HG02588 (cell line): Measurements from ENCODE around the gene PGAP1.

Source experiments
- ATAC-seq: cut with Tn5 transposase; IDR thresholded peaks from one replicate; pipeline ENCODE4 v1.9.1; 2021; ENCODE audit warnings: mild to moderate bottlenecking, moderate library complexity; ENCODE audit not compliant: unreplicated experiment

PGAP1 gene, protein sequence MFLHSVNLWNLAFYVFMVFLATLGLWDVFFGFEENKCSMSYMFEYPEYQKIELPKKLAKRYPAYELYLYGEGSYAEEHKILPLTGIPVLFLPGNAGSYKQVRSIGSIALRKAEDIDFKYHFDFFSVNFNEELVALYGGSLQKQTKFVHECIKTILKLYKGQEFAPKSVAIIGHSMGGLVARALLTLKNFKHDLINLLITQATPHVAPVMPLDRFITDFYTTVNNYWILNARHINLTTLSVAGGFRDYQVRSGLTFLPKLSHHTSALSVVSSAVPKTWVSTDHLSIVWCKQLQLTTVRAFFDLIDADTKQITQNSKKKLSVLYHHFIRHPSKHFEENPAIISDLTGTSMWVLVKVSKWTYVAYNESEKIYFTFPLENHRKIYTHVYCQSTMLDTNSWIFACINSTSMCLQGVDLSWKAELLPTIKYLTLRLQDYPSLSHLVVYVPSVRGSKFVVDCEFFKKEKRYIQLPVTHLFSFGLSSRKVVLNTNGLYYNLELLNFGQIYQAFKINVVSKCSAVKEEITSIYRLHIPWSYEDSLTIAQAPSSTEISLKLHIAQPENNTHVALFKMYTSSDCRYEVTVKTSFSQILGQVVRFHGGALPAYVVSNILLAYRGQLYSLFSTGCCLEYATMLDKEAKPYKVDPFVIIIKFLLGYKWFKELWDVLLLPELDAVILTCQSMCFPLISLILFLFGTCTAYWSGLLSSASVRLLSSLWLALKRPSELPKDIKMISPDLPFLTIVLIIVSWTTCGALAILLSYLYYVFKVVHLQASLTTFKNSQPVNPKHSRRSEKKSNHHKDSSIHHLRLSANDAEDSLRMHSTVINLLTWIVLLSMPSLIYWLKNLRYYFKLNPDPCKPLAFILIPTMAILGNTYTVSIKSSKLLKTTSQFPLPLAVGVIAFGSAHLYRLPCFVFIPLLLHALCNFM

DNA sequence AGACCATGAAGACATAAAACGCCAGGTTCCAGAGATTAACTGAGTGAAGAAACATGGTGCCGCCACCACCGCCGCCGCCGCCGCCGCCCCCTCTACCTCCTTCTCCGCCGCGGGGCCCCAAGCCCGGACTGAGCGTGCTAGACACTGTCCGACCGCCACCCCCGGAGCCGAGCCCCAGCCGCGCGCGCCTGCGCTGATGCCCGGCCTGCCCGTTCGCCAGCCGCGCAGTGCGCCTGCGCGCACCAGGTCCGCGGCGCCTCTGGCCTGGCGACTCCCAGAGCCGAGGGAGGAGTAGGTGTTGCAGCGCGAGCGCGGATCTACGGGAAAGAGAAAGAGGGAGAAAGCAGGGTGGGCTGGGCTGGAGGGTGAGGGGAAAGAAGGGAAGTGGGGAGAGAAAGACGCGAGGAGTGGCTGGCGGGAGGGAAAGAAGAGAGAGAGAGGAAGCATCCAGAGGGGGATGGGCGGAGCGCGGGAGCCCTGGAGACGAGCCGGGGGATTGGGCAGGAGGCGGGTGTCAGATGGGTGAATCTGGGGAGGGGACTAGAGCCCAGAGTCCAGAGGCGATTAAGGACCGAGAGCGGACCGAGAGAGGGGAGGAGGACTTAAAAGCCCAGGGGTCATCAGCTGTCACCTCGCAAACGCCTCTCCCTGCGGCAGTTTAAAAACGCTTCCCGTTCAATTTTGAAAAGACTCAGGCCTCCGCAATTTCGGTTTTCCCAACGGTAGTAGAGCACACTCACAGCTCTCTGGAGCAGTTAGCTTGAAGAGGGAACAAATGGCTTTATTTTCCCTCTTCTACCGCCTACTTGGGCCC is at the start of gene PGAP1:
Gene PGAP1 (minus strand): TSS at position 146 of the 814 bp plus-strand sequence. CDS start 91 bp downstream, at position 55.
- ATAC-seq: peak; percentile 88

DNA sequence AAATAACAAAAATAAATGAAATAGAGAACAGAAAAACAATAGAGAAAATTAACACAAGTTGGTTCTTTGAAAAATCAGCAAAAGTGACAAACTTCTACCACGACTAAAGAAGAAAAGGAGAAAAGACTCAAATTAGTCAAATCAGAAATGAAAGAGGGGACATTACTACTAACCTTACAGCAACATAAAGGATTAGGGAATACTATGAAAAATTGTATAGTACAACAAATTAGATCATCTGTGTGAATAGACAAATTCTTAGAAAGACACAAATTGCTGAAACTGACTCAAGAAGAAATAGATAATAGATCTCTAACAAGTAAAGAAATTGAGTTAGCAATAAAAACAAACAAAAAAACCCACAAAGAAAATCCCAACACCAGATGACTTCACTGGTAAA is 48.5 kb upstream of the PGAP1 start:
- no peak for ATAC-seq

DNA sequence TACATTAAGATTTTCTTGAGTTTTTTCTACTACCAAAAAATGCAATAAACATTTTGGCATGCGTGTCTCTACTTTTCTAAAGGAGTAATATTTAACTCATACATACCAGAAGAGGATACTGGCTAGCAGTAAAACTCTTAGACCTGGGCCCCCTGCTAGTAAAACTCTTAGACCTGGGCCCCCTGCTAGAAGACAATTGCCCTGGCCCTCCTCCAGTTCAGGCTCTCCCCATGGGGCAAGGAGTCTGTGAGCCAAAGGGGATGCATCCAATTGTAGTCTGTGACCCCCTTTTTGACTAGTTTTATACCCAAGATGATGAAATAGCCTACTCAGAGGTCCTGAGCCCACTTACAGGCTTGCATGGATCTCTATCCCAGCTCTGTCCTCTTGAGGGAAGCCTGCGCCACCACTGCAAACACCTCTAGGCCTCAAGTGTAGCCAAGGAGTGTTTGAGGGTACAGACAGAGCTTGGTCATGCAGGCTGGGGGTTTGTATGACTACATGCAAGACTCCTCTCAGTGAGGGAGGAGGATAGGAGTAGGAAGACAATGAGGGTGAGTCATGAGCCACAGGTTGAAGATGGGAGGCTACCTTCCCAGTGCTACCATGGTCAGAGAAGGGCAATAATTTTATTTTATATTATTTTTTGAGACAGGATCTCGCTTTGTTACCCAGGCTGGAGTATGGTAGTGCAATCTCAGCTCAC is 45.2 kb upstream of the PGAP1 start:
- no peak for ATAC-seq

DNA sequence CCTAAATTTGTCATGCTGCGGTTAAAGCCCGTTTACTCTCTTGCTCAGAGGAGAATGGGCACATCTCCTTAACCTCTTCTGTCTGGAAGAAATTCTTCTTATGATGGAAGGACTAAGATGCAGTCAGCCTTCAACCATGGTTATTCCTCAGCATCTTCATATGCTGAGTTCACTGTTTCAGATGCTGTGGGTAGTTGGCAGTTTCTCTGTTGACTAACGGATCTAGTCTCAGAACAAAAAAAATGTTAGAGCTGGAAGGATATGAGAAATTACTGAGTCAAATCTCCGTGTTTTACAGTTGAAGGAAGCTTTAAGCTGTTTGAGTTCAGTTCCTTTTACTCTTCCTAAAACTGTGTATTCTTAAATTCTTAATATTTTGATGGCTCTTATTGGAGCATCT is 43.6 kb upstream of the PGAP1 start:
- no peak for ATAC-seq

DNA sequence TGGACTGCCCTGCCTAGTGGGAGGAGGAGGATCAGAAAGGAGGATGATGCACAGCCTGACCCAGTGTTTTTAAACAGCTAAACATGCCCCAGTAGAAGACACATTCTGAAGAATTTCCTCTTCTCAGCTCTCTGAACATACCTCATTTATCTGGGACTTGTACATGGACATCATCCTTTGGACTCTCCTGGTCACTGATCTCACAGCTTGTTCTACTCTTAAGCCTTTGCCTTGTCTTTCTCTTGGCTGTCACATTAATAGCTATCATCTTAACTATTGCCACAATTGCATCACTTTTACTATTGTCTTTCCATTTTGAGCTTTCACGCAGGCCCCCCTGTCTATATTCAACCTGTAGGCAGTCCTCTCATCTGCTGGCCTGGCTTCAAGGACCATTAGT is 42.0 kb upstream of the PGAP1 start:
- ATAC-seq: no peak

DNA sequence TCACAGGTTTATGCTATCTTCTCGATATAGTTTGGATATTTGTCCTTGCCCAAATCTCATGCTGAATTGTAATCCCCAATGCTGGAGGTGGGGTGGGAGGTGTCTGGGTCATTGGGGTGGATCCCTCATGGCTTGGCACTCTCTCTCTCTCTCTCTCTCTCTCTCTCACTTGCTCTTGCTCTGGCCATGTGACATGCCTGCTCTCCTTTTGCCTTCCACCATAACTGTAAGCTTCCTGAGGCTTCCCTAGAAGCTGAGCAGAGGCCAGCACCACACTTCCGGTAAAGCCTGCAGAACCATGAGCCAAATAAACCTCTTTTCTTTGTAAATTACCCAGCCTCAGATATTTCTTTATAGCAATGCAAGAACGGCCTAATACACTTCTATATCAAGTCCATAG is 41.3 kb upstream of the PGAP1 start:
- ATAC-seq: no peak

DNA sequence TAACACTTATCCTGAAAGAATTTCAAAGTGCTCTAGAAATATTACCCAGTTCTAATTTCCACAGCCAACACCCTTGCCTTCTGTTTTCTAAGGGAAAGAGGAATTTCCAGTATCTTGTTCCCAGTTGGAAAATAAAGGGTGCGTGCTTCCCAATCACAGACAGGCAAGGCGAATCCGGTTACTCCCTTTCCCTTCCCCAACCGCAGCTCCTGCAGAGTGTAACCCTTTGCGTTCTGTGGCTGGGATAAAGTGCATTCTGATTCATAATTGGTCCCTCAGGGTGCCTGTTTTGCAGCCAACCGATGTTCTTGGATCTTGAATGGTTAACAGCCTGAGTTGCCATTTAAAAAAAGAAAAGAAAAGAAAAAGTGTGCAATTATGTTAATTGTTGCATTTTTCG is 40.6 kb upstream of the PGAP1 start:
- no peak for ATAC-seq

DNA sequence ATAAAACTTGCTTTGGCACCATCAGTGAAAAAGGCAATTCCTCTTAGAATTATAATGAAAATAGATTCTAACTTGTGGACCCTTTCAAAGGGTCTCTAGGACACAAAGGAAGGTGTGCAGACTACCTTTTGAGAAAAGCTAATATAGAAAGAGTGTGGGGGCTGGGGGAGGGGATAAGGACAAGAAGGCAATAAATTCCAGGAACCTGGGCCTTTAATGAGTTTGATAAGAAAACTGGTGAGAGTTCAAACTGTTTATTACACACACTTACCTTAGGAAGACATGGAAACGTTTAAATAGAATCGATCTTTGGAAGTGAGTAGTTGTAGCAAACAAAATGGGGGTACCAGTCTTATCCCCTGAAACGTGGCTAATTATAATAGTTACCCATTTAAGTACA is 39.6 kb upstream of the PGAP1 start:
- ATAC-seq: no peak

DNA sequence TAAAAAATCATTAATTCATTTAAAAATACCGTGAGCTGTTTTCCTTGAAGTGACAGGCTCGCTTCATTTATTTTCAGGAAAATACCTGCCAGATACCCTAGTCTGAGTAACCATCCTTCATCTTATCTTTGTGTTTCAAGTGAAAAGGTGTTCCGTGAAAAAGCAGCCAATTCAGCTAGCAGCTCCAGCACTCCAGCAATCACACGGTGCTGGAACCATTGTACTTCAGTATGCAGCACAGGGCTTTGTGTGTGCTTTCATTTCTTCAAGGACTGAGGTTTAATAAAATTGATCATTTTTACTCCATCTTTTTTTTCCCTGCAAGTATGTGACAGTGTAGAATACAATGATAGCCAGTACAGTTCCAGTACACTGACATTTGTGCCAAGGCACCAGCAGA is 39.1 kb upstream of the PGAP1 start:
- ATAC-seq: no peak

DNA sequence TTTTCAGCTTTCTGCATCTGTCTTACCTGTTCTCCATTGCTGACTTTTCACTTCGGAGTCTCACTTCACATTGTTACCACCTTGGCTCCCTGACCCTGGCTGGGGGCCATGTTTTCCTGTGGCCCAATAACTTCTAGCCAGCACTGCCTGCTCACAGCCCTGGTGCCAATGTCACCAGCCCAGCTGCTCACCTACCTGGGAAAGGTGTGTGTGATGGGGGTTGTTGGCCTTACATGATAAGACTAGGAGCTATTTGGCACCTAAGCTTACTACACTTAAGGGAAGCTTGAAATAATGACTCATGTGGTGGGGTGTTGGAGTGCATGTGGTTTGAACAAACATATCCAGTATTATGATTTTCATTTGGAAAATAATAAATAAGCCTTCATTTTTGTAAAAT is 37.5 kb upstream of the PGAP1 start:
- no peak for ATAC-seq

DNA sequence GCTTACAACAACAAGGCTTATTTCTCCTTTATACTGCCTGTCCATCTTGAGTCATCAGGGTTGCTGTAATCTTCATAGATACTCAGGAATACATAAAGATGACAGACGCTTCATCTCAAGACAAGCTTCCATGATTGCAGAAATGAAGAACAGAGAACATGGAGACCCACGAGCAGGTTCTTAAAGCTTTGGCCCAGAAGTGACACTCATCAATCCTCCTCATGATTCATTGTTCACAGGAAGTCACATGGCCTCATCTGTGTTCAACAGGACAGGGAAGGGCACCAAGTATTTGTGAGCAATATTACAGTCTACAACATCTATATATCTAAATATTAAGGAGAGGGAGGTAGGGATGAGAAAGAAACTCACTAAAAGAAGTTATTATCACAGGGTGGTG is 36.5 kb upstream of the PGAP1 start:
- ATAC-seq: no peak

DNA sequence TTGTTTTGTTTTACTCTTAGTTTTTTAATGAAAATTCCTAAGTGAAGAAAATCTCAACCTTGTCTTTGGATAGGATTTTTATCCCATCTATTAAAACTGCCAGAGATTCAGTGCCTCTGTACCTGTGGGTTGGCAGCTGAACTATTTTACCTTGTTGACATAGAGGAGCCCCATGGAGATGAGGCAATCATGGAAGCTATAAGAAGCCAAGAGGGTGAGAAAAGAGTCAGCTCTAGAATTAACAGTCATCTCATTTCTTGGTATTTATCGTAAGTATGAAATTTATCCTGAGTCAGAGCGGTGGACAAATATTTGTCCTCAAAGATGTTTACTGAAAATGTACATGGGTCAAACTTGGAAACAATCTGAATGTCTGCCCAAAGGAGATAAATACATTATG is 35.8 kb upstream of the PGAP1 start:
- no peak for ATAC-seq

DNA sequence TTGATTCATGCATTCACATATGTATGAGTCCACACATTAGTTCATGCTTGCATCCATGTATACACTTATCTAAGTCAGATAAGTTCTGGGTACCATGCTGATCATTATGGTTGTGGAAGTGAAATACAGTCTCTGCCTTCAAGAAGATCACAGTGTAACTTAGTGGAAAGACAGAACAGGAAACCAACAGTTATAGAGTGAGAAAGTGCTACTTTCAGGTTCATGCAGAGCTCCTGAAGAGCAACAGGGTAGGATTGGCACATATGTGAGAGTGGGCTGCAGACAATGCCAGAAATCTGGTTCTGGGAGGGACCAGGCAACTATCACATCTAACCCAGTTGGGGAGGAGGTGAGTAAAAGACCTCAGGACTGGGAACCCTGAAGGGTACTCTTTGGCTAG is 35.4 kb upstream of the PGAP1 start:
- ATAC-seq: peak; percentile 97

DNA sequence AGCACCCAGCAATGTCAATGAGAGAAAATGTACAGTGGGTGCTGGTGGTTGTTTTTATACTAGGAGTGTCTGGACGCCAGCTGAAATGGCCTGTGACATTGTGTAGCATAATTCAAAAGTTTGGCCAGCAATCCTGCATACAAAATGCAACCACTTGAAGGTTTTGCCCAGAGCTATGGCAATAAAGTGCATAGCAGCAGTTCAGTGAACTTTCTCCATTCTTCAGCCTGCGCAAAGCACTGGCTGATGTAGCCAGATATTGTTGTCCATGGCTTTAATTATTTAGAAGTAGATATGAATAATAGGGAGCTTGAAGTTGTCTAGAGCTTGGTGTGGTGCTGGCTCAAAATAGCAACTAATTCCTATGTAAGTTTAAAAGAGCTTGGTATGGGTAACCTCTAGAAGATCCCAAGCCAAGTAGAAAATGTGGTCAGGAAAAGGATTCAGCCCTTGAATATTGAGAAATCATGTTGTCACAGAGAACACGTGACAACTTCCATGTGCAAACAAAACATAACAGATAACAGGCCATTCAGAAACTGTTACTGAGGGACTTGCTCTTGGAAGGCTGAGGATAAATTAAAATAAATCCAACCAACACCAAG is 33.3 kb upstream of the PGAP1 start:
- ATAC-seq: no peak

DNA sequence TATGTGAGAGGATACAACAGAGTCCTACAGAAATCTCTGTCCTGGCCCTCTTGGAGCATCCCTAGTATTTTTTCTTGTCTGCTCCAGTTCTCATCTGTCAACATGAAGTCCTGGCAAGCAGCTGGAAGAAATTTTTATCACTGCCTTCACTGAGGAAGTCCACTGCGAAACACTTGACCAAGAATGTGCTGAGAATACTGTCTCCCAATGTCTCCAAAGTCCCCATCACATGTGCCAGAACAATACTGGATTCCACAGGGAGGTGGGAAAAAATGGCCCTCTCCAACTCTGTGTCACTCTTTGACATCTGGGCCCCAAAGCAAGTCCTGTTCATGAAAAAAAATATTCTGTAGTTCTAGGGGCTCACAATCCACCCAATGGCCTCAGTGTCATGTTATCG is 32.8 kb upstream of the PGAP1 start:
- ATAC-seq: no peak

DNA sequence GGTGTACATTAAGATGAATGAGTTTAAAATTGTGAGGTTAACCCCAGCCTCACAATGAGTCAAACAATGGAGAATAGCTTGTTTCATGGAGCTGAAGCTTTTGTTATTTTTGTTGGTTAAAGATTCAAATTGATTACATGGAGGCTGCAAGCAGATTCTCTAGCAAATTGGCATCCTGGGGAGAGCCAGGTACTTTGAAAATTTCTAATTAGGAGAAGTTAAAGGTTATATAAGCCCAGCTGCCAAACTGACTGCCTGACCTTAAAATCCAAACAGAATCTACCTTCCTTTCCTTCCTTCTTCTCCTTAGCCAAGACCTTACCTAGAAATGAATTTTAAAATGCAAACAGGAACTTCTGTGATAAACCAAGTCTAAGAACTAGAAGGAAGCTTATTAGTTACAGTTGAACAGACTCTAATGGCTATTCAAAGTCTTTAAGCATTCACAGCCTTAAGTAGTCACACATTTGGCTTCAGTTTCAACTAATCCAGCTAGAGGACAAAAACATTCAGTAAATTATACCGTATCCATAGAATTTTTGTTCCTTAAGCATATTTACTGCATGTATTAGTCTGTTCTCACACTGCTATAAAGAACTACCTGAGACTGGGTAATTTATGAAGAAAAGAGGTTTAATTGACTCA is 31.5 kb upstream of the PGAP1 start:
- ATAC-seq: no peak

DNA sequence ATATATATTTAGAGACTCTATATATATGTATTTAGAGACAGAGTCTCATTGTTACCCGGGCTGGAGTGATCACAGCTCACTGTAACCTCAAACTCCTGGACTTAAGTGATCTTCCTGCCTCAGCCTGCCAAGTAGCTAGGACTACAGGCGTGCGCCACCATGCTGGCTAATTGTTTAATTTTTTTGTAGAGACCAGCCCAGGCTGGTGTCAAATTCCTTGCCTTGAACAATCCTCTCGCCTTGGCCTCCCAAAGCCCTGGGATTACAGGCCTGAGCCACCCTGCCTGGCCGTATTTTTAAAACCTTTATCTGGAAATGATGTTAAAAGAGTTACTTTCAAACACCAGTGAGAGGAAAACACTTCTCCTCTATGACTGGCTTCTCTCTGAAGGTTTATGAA is 30.9 kb upstream of the PGAP1 start:
- no peak for ATAC-seq

DNA sequence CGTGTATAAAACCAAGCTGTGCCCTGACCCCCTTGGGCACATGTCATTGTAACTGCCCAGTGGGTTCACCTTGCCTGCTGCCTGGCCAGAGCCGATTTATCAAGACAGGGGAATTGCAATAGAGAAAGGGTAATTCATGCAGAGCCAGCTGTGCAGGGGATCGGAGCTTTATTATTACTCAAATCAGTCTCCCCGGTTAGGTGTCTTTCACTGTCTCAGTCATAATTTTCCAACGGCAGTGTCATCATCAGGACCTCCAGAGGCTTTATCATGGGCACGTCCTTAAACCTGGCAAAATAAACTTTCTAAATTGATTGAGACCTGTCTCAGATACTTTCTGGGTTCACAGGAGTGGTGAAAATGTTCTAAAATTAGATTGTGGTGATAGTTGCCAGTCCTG is 29.6 kb upstream of the PGAP1 start:
- ATAC-seq: no peak

DNA sequence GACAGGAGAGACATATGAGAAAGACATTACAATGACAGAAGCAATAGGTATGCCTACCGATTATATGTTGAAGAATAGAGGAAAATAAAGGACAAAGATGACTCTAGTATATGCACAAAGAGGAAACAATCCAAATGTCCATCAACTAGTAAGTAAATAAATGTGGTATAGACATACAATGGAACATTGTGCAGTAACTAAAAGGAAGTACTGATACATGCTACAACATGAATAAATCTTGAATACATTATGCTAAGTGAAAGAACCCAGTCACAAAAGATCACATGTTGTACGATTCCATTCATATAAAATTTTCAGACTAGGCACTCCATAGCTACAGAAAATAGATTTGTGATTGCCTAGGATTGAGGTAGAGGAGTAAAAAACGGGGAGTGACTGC is 28.5 kb upstream of the PGAP1 start:
- no peak for ATAC-seq

DNA sequence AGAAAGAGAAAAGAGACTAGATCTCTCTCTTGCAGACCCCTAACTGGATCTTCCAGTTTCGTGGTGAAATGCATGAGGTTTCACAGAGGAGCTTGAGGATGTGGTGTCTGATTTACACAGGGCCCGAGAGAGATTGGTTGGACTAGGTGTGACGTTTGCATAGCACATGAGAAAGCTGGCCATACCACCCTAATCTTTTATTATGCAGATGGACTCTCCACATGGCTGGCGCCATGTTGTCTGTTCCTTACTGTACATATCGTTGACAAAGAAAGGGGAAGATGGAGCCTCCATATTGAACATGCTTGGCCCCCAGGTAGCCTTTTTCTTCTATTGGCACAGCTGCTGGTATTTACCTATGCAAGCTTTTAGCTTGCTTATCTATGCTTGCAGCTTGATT is 27.5 kb upstream of the PGAP1 start:
- ATAC-seq: no peak
